HG03378 (cell line): ENCODE data around the gene DMKN.

Experiments used
- ATAC-seq: cut with Tn5 transposase; IDR thresholded peaks from one replicate; pipeline ENCODE4 v1.9.1; 2021; ENCODE audit warnings: mild to moderate bottlenecking, moderate library complexity; ENCODE audit not compliant: unreplicated experiment

DMKN gene

GRCh38 chr19:35549879-35550523 lies 36.6 kb upstream of the DMKN start:
- ATAC-seq, result no peak

GRCh38 chr19:35549174-35549788 lies 35.8 kb upstream of the DMKN start:
- ATAC-seq, result no peak

- no peak for ATAC-seq
Observed at GRCh38 chr19:35546532-35546931, 33.1 kb upstream of the DMKN start.

GRCh38 chr19:35545855-35546381 lies 32.5 kb upstream of the DMKN start:
- peak; percentile 34 for ATAC-seq

GRCh38 chr19:35545001-35545854 lies 31.8 kb upstream of the DMKN start, which contains the start of gene TMEM147:
TMEM147 (plus strand) TSS chr19:35545626; CDS start chr19:35545740, 114 bp downstream.
- peak; percentile 41 for ATAC-seq

GRCh38 chr19:35544110-35544802 lies 30.8 kb upstream of the DMKN start:
- no peak for ATAC-seq

GRCh38 chr19:35543280-35544109 lies 30.0 kb upstream of the DMKN start:
- no peak for ATAC-seq

GRCh38 chr19:35542209-35542608 lies 28.8 kb upstream of the DMKN start:
- no peak for ATAC-seq

GRCh38 chr19:35540356-35540927 lies 27.0 kb upstream of the DMKN start:
- ATAC-seq, result no peak

GRCh38 chr19:35539850-35540249 lies 26.4 kb upstream of the DMKN start:
- ATAC-seq, result no peak

- ATAC-seq, result no peak
Observed at GRCh38 chr19:35539314-35539713, 25.9 kb upstream of the DMKN start.

GRCh38 chr19:35534803-35535480 lies 21.5 kb upstream of the DMKN start:
- no peak for ATAC-seq

GRCh38 chr19:35533822-35534392 lies 20.5 kb upstream of the DMKN start:
- ATAC-seq, result no peak

GRCh38 chr19:35533201-35533821 lies 19.9 kb upstream of the DMKN start, which contains the start of gene GAPDHS:
GAPDHS (plus strand) TSS chr19:35533456; CDS start chr19:35533528, 72 bp downstream.
- no peak for ATAC-seq

GRCh38 chr19:35531291-35531690 lies 17.8 kb upstream of the DMKN start:
- ATAC-seq, result no peak

GRCh38 chr19:35529241-35530218 lies 16.1 kb upstream of the DMKN start:
- ATAC-seq, result no peak
